ENCODE results near the gene MEIS3.
"Not testable (repeated sequence)": the region's sequence is repeated elsewhere in the genome, so short reads cannot be mapped to it uniquely, and the experiment has no call there.

- TF ChIP-seq CTCF (conservative IDR thresholded peaks at IDR 0.05; ENCODE audit: low read depth, low read length); EZH2 (IDR thresholded peaks at IDR 0.05; ENCODE audit: borderline replicate concordance, low read depth, low read length, poor library complexity, severe bottlenecking): not testable (repeated sequence)
Observed at GRCh38 chr19:47383890-47384289, 35.4 kb downstream of the MEIS3 start.

All from A673 (cell line).